Type B pancreatic cell (in vitro differentiated cells): ENCODE data around the gene KIAA0232. TPM values are rescaled to one million over a fixed set of nuclear protein-coding genes. Genes with fewer than 3 reads are reported as not detected.

Source experiments
- DNase-seq: peaks from one replicate; pipeline ENCODE4 v3.0.0; 2021; ENCODE audit warnings: mixed read lengths; ENCODE audit not compliant: unreplicated experiment; ENCODE audit errors: extremely low spot score
- H3K27ac Mint-ChIP-seq: 2 replicates; pipeline ENCODE4 v1.8.0; 2021; ENCODE audit warnings: mild to moderate bottlenecking, mixed read lengths
- H3K27me3 Mint-ChIP-seq: 2 replicates; pipeline ENCODE4 v1.8.0; 2021; ENCODE audit warnings: mixed read lengths
- H3K36me3 Mint-ChIP-seq: 2 replicates; pipeline ENCODE4 v1.8.0; 2021; ENCODE audit warnings: mixed read lengths
- H3K4me1 Mint-ChIP-seq: one replicate; pipeline ENCODE4 v1.8.0; 2021; ENCODE audit warnings: mixed read lengths; ENCODE audit not compliant: unreplicated experiment
- H3K4me3 Mint-ChIP-seq: 2 replicates; pipeline ENCODE4 v1.8.0; 2021; ENCODE audit warnings: mild to moderate bottlenecking, mixed read lengths
- H3K9me3 Mint-ChIP-seq: 2 replicates; pipeline ENCODE4 v1.8.0; 2021; ENCODE audit warnings: mixed read lengths
- CTCF ChIP-seq: fragments of 200-600 bp; sonication (generic); conservative IDR thresholded peaks from 2 replicates; pipeline ENCODE4 v1.5.0; 2021; ENCODE audit warnings: antibody characterized with exemption, mild to moderate bottlenecking
- total RNA-seq: library from RNA; stranded (reverse); gene quantifications from 2 replicates; pipeline ENCODE4 v1.2.1, GENCODE V29; 2021; ENCODE audit warnings: low replicate concordance

KIAA0232 gene
- total RNA-seq, 1 donor from 2014 or later = 35.9 TPM

GRCh38 chr4:6740347-6740746 is 42.2 kb upstream of the KIAA0232 start:
- Mint-ChIP-seq H3K9me3 (no peaks in the 10 kb centered on the region), H3K4me1 (no peaks in the 10 kb centered on the region), H3K27me3 (peaks cover 3% of the 10 kb centered on the region), H3K4me3 (no peak overlapping the region), H3K27ac (no peak overlapping the region), H3K36me3 (no peaks in the 10 kb centered on the region)
- no peak for TF ChIP-seq CTCF
- no peak for DNase-seq

- no peaks in the 10 kb centered on the region for H3K27me3 Mint-ChIP-seq
- peaks cover 4% of the 10 kb centered on the region for H3K4me1 Mint-ChIP-seq
- H3K27ac Mint-ChIP-seq = no peak overlapping the region
These were observed 40.0 kb upstream of the KIAA0232 start for GRCh38 chr4:6742507-6742906.

GRCh38 chr4:6742989-6743388 is 39.5 kb upstream of the KIAA0232 start:
- no peak for TF ChIP-seq CTCF
- Mint-ChIP-seq H3K27me3 (no peaks in the 10 kb centered on the region), H3K4me3 (no peak overlapping the region), H3K27ac (no peak overlapping the region), H3K4me1 (peaks cover 5% of the 10 kb centered on the region), H3K9me3 (no peaks in the 10 kb centered on the region), H3K36me3 (no peaks in the 10 kb centered on the region)
- no peak for DNase-seq

More at GRCh38 chr4:6742507-6742906, 40.0 kb upstream of the KIAA0232 start:
- no peak for TF ChIP-seq CTCF
- no peak for DNase-seq
- no peak overlapping the region for H3K4me3 Mint-ChIP-seq
- H3K9me3 Mint-ChIP-seq = no peaks in the 10 kb centered on the region
- no peaks in the 10 kb centered on the region for H3K36me3 Mint-ChIP-seq

GRCh38 chr4:6746721-6747293 is 35.7 kb upstream of the KIAA0232 start:
- no peak for TF ChIP-seq CTCF
- H3K27me3 Mint-ChIP-seq = no peaks in the 10 kb centered on the region
- H3K4me1 Mint-ChIP-seq = peaks cover 20% of the 10 kb centered on the region
- H3K9me3 Mint-ChIP-seq = no peaks in the 10 kb centered on the region
- no peak overlapping the region for H3K4me3 Mint-ChIP-seq
- no peak overlapping the region for H3K27ac Mint-ChIP-seq
- no peak for DNase-seq
- no peaks in the 10 kb centered on the region for H3K36me3 Mint-ChIP-seq

- Mint-ChIP-seq H3K4me3 (no peak overlapping the region), H3K27me3 (no peaks in the 10 kb centered on the region), H3K27ac (no peak overlapping the region), H3K36me3 (no peaks in the 10 kb centered on the region), H3K9me3 (no peaks in the 10 kb centered on the region), H3K4me1 (peaks cover 21% of the 10 kb centered on the region)
- DNase-seq = no peak
- no peak for TF ChIP-seq CTCF
These were observed 35.1 kb upstream of the KIAA0232 start for GRCh38 chr4:6747294-6748051.
